Activated CD4-positive, alpha-beta T cell treated with anti-CD3 and anti-CD28 coated beads, Interleukin-2, amount 50 U/mL, for 24 hours (primary cell): ENCODE results near the gene DMTF1.
A peak's percentile ranks its signal among the peaks of the same experiment; 100 is the strongest.
"Not testable (repeated sequence)": the region's sequence is repeated elsewhere in the genome, so short reads cannot be mapped to it uniquely, and the experiment has no call there.

Experiments used
- DNase-seq, 2 donors: peaks; one replicate each; pipeline ENCODE4 v3.0.0-alpha.2; 2020; ENCODE audit warnings: low read depth in 1 of 2, low spot score in 1 of 2

DMTF1 gene

DNA sequence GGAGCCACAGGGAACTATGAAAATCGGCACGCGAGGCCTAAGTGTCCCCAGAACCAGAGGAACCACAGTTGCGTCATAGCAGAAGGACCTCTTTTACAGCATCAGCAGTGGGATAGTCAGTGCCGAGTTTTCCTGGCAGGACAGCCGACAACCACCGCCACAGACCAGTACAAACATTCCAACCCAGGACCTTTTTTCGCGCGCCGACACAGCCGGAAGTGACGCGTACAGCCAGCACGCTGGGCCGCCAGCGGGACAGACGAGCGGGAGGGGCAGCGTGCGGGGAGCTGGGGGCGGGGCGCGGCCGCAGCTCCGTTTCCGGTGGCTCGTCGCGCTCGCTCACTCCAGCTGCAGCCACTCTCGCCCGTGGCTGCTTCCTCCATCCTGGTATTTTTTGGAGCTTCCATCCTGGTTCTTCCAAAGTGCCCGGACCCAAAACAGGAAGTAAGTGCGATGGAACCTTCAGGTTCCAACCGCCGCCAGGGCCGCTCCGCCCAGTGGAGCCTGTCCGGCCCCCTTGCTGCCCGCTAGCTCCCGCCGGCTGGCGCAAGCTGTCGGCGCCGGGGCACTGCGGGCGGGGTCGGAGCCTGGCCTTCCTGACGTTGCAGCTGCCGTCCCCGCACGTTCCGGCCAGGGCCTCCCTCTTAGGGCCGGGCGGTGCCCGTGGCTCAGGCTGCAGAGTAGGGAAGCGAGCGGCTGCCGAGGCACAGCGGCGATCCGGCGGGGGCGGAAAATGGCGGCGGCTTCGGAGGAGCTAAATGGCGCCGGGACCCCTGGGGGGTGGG lies at the start of gene DMTF1:
DMTF1 (plus strand) TSS at position 342 of the 785 bp plus-strand sequence. CDS start 12,489 bp downstream, outside the sequence.
- peak; percentile 74 to 86 for DNase-seq

DNA sequence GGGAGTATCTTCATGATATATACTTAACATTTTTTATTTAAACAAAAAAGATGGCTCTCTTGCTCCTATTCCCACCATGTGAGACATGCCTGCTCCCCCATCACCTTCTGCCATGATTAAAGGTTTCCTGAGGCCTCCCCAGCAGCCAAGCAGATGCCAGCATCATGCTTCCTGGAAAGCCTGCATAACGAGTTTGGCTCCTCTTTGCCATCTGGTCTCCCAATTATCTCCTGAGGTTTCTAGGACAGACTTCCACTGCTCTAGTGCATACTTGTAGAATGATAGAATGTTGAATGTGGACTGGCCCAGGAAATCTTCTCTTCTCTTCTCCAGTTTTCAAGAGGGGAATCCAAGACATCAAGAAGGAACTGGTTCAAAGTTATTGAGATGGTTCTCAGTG lies 46.9 kb upstream of the DMTF1 start:
- DNase-seq = no peak

GRCh38 chr7:87106974-87107612 lies 45.2 kb upstream of the DMTF1 start:
- no peak for DNase-seq

DNA sequence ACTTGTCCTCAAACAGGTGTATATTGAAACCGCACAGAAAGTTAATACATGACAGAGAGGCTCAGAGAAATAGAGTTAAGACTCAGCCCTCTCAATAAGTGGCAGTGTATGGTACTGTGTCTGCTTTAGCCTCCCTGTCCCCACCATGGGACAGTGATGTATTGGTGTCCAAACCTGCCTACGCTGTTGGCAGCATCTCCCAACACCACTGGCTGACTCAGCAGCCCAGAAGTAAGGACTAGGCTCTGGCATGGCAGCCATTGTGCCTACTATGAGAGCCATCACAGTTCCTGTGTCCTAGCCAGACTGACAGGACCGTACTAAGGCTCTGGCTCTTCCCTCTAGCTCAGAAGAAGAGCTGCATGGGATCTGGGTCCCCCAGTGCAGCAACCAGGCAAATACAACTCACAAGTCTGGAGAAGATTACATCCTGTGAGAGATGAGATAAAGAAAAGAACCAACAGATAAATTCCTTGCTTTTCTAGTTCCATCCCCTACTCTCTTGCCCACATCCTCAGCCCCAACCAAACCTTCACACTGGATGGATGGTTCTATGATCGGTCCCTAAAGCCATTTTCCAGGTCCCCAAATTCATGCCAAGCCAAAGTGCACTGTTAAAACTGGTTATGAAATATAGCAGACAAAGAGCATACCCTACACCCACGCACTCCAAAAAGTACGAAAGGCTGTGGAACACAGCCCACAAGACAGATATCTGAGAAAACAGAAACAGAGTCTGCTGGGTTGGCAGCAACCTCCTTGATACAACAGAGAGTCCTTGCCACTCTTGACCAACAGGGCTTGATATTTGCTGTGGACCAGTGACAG lies 44.1 kb upstream of the DMTF1 start:
- DNase-seq = no peak

GRCh38 chr7:87110778-87111177 lies 41.5 kb upstream of the DMTF1 start:
- DNase-seq = no peak

DNA sequence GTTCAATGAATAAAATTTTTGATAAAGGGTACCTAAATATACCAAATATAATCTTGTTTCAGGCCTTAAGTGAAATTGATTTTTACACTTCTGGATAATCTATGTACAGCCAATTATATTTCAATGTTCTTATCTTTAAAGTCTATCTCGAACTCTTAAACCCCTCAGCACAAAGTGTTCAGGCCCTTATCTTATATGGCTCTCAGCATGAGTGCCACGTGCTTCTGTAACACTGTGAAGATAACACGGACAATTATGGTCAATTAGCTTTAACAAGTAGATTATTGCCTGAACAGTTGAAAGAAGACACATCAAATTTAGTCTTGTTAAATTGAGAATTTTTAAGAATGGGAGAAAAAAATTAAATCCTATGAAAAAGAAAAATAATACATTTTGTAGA lies 40.4 kb upstream of the DMTF1 start:
- no peak for DNase-seq

DNA sequence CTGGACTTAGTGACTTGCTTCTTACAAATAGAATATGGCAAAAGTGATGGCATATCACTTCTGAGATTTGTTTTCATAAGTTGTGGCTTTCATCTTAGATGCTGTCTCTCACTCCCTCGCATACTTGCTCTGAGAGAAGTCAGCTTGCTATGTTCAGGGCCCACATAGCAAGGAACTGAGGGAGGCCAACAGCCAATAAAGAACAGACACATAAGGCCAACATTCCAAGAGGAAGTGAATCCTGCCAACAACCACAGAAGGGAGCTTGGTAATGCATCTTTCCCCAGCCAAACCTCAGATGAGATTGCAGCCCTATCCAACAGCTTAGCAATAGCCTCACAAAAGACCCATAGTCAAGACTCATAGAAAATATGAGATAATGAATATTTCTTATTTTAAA lies 39.2 kb upstream of the DMTF1 start:
- DNase-seq = no peak

DNA sequence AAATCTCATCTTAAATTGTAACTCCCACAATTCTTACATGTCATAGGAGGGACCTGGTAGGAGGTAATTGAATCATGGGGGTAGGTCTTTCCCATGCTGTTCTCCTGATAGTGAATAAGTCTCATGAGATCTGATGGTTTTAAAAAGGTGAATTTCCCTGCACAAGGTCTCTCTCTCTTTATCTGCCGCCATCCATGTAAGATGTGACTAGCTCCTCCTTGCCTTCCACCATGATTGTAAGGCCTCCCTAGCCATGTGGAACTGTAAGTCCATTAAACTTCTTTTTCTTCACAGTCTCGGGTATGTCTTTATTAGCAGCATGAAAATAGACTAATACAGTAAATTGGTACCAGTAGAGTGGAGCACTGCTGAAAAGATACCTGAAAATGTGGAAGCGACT lies 38.3 kb upstream of the DMTF1 start:
- not testable (repeated sequence) for DNase-seq

GRCh38 chr7:87115772-87116171 lies 36.5 kb upstream of the DMTF1 start:
- DNase-seq = not testable (repeated sequence)

- DNase-seq = no peak
These were observed 35.9 kb upstream of the DMTF1 start for GRCh38 chr7:87116315-87116714.

- DNase-seq = no peak
These were observed 32.7 kb upstream of the DMTF1 start for GRCh38 chr7:87119581-87119980.

DNA sequence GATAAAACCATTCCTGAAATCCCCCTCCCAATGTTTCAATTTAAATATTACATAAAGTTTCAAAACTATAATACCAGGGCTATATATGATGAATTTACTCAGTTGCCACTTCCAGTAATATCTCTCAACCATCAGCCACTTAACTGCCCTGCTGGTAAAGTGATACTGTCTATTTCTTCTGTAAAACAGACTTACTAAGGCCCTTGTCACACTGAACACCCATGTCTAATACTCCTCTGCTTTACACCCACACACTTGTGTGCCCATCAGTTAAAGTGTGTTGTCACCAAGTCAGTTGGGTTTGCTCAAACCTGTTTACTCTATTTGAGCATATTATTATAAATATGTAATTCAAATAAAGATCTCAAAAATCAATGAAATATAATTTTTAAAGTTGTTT lies 29.1 kb upstream of the DMTF1 start:
- no peak for DNase-seq

- no peak for DNase-seq
These were observed 25.2 kb upstream of the DMTF1 start for GRCh38 chr7:87127019-87127418.

DNA sequence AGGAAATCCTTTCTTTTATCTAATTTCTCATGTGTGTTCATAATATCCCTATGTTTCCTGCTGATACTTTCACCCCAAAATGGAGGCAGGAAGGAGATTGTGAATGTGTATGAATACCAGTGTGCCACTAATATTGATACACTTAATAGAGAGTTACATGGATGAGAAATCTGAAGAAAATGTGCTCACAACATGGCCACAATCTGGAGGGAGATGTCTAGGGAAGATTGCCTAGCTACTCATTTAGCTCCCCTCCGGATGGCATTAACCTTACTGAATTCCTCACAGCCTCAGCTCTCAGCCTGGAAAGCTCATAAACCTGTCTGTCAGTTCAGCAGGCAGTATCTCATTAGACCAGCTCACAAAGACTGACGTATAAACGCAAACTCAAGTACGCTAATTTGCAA lies 23.4 kb upstream of the DMTF1 start:
- DNase-seq = no peak

DNA sequence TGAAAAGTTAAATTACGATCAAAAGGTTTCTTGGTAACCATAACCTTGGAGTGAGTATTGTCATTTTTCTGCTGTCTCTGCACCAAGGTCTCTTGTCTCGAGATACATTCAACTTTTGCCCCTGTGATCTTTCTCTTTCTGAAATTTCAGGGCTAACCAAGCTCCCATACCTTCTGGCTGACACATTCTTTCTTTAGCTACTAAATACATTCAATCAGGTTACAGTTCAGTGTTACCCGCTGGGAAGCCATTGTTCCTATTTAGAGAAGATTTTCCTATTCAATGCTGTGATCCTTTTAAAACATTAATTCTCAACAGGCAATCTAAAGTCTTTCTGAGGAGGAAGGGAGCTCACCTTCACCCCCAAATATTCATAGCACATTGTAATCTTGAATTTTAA lies 22.9 kb upstream of the DMTF1 start:
- no peak for DNase-seq

- DNase-seq = no peak
These were observed 22.4 kb upstream of the DMTF1 start for GRCh38 chr7:87129848-87130247.

GRCh38 chr7:87131771-87132170 lies 20.5 kb upstream of the DMTF1 start:
- no peak for DNase-seq

DNA sequence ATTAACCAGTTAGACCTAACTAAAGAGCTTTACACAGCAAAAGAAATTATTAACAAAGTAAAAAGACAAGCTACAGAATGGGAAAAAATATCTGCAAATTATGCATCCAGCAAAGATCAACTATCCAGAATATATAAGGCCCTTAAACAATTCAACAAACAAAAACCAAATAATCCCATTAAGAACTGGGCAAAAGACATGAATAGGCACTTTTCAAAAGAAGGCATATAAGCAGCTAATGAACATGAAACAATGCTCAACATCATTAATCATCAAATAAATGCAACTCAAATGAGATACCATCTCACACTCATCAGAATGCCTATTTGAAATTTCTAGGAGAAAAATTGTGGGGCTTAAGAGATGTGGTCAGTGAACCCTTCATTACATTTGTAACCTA lies 15.0 kb upstream of the DMTF1 start:
- DNase-seq = no peak

GRCh38 chr7:87139514-87139913 lies 12.7 kb upstream of the DMTF1 start:
- DNase-seq = no peak

DNA sequence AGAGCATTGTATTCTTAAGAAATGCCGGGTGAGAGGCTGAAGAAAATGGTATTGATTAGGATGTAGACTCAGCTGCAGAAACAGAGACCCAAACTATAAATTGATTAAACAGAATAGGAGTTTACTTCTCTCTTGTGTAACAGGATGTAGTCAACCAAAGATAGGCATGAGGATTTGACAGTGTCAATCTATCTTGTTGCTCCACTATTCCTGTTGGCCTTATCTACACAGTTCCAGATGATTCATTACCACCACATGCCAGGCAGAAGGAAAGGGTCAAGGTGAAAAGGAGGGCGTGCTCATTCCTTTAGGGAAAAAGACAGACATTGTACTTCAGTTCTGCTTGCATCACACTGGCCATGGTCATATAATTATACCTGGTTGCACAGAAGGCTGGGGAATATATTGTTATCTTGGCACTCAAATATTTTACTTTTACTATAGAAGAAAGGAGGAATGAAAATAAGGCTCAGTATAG lies 11.9 kb upstream of the DMTF1 start:
- DNase-seq = no peak

- no peak for DNase-seq
These were observed 8.0 kb upstream of the DMTF1 start for GRCh38 chr7:87144173-87144657.
